HG03521 (cell line): Measurements from ENCODE around the gene SEZ6L.

ENCODE experiments used
- ATAC-seq: cut with Tn5 transposase; IDR thresholded peaks from one replicate; pipeline ENCODE4 v1.9.1; 2021; ENCODE audit warnings: mild to moderate bottlenecking, moderate library complexity; ENCODE audit not compliant: unreplicated experiment

The SEZ6L gene

GRCh38 chr22:26239581-26239980 is 70.3 kb downstream of the SEZ6L start:
- ATAC-seq: no peak

GRCh38 chr22:26241361-26241760 is 72.1 kb downstream of the SEZ6L start:
- ATAC-seq: no peak

- no peak for ATAC-seq
These were observed 75.7 kb downstream of the SEZ6L start for GRCh38 chr22:26245001-26245400.

GRCh38 chr22:26246552-26246951 is 77.3 kb downstream of the SEZ6L start:
- no peak for ATAC-seq

GRCh38 chr22:26251869-26252268 is 82.6 kb downstream of the SEZ6L start:
- ATAC-seq: no peak

GRCh38 chr22:26259510-26259909 is 90.2 kb downstream of the SEZ6L start:
- no peak for ATAC-seq

GRCh38 chr22:26264162-26264561 is 94.9 kb downstream of the SEZ6L start:
- no peak for ATAC-seq

- no peak for ATAC-seq
These were observed 96.0 kb downstream of the SEZ6L start for GRCh38 chr22:26265281-26265680.

GRCh38 chr22:26265909-26266308 is 96.6 kb downstream of the SEZ6L start:
- ATAC-seq: no peak

GRCh38 chr22:26267856-26268255 is 98.6 kb downstream of the SEZ6L start:
- no peak for ATAC-seq

- ATAC-seq: no peak
These were observed 100.3 kb downstream of the SEZ6L start for GRCh38 chr22:26269572-26269971.

- ATAC-seq: no peak
These were observed 102.2 kb downstream of the SEZ6L start for GRCh38 chr22:26271427-26271826.

GRCh38 chr22:26273011-26273675 is 103.9 kb downstream of the SEZ6L start:
- ATAC-seq: no peak

- ATAC-seq: no peak
These were observed 107.4 kb downstream of the SEZ6L start for GRCh38 chr22:26276529-26277160.

GRCh38 chr22:26281941-26282340 is 112.7 kb downstream of the SEZ6L start:
- ATAC-seq: no peak

GRCh38 chr22:26283330-26283729 is 114.1 kb downstream of the SEZ6L start:
- no peak for ATAC-seq

GRCh38 chr22:26285632-26286031 is 116.4 kb downstream of the SEZ6L start:
- no peak for ATAC-seq

- no peak for ATAC-seq
These were observed 117.0 kb downstream of the SEZ6L start for GRCh38 chr22:26286091-26286820.

GRCh38 chr22:26287382-26288225 is 118.3 kb downstream of the SEZ6L start:
- no peak for ATAC-seq

- ATAC-seq: no peak
These were observed 120.4 kb downstream of the SEZ6L start for GRCh38 chr22:26289611-26290101.
